Retinal pigment epithelial cell (primary cell): ENCODE results near the gene MGST2.

Experiments
- DNase-seq: peaks from one replicate; pipeline ENCODE4 v3.0.0-alpha.2; 2010; ENCODE audit warnings: low read depth
- H3K4me3 ChIP-seq: 2 replicates; pipeline ENCODE4 v1.5.1; 2011; ENCODE audit warnings: mild to moderate bottlenecking, low read length, control low read depth, moderate library complexity
- TF ChIP-seq, protein P1 (sequence below): conservative IDR thresholded peaks from 2 replicates; pipeline ENCODE4 v1.5.1; 2011; ENCODE audit warnings: low read depth, low read length, control low read depth, inconsistent platforms

Gene MGST2

DNA sequence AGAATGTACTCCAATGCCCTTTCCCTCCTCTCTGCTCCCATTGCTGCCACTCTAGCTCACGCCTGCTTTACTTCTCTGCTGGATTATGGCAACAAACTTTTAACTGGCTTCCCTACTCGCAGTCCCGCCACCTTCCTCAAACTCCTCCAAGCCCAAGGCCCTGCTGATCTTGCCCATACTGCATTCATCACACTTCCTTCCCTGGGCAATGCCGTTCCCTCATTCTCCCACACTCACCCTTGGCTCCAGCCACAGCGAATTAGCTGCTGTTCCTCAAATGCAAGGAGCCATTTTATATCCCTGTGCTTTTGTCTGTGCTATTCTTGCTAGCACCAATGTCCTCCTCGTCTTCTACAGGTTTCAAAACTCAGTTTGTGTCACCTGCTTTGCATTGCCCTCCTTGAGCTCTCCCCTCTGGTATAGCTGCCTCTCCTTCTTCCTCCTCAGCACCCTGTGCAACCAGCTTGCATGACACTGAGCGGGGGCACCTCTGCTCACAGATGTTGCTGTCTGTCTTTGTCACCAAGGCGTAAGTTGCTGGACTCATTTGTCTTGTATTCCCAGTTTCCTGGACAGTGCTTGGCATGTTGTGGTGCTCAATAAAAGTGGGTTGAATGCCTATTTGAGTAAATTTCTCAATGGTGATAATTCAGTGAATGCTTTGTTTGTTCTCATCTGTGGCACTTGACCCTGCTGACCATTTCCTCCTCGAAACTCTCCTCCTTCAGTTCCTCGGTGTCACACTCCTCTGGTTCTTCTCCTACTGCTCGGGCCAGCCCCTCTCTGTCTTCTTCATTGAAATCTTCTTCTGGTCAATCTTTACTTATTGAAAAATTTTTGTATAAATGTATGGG is 22.4 kb upstream of the MGST2 start:
- H3K4me3 ChIP-seq = no peak overlapping the region
- TF ChIP-seq, protein P1, sequence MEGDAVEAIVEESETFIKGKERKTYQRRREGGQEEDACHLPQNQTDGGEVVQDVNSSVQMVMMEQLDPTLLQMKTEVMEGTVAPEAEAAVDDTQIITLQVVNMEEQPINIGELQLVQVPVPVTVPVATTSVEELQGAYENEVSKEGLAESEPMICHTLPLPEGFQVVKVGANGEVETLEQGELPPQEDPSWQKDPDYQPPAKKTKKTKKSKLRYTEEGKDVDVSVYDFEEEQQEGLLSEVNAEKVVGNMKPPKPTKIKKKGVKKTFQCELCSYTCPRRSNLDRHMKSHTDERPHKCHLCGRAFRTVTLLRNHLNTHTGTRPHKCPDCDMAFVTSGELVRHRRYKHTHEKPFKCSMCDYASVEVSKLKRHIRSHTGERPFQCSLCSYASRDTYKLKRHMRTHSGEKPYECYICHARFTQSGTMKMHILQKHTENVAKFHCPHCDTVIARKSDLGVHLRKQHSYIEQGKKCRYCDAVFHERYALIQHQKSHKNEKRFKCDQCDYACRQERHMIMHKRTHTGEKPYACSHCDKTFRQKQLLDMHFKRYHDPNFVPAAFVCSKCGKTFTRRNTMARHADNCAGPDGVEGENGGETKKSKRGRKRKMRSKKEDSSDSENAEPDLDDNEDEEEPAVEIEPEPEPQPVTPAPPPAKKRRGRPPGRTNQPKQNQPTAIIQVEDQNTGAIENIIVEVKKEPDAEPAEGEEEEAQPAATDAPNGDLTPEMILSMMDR = no peak
- no peak for DNase-seq

DNA sequence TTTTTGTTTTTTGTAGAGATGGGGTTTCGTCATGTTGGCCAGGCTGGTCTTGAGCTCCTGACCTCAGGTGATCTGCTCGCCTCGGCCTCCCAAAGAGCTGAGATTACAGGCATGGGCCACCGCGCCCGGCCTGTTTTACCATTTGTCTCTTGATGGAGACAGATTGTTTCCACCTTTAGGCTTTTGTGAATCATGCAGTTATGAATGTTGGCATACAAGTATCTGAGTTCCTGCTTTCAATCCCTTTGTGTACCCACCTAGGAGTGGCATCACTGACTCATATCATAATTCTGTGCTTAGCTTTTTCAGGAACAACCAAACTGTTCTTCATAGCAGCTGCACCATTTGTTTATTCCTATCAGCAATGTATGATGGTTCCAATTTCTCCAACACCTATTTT is 20.2 kb upstream of the MGST2 start:
- no peak overlapping the region for H3K4me3 ChIP-seq
- TF ChIP-seq, protein P1 = no peak
- DNase-seq = no peak

DNA sequence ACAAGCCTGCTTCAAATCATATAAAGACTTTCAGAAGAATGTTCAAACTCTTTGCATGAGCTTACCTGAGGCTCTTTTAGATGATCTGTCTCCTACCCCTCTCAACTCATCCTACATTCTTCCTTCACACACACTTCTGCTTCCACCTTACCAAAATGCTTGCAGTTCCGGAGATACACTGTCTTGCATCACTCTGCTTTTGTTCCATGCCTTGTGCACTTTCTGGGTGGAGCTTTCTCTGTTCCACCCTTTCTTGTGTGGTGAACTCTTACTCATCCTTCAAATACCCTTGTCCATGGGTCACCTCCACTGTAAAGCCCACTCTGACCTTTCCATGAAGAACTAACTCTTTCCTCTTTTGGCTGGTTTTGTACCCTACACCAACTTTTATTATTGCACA is 18.4 kb upstream of the MGST2 start:
- TF ChIP-seq, protein P1 = no peak
- H3K4me3 ChIP-seq = no peak overlapping the region
- no peak for DNase-seq

DNA sequence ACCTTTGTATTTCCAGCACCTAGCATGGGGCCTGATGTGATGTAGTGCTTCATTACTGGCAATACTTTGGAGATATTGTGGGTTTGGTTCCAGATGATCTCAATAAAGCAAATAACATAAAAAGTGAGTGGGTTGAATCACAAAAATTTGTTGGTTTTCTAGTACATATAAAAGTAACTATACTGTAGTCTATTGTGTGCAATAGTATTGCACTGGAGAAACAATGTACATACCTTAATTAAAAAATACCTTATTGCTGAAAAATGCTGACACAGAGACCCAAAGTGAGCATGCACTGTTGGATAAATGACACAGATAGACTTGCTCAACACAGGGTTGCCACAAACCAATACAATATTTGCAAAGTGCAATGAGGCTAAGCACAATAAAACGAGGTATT is 17.7 kb upstream of the MGST2 start:
- DNase-seq = no peak
- TF ChIP-seq, protein P1 = no peak
- no peak overlapping the region for H3K4me3 ChIP-seq

DNA sequence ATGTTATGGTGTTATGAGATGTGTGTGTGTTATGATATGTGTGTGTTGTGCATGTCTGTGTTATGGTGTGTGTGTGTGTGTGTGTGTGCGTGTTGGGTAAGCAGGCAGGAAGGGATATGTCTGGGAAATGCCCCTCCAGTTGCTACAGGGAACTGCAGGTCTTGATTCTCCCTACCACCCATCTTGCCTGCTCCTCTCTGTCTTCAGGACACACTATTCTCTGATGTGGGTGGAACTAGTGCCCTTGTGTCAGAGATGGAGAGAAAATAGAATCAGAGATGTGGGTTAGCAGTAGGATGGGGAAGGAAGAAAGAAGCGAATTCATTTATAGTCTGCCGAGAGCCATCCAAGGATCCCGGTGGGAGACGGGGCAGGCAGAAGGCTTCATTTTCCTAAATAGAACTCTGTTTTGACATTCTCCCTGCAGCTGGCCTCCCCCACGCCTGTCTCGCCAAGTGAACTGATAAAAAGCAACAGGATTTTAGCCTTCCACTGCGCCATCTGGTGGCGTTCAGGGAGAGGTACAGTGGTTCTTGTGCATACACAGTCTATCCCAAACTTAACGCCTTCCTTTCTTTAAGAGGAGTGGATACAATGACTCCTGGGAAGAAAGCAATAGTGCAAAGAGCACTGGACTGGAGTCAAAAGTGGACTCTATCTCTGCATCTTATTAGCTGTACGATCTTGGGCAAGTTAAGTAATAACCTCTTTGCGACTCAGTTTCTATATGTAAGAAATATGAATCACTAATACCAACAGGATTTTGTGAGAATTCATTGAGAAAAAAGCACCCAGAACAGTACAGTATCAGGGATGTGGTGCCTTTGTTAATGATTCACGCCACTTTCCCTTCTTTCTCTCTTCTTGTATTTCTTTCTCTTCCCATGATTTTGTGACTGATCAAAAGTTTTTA is 14.1 kb upstream of the MGST2 start:
- DNase-seq = no peak
- H3K4me3 ChIP-seq = no peak overlapping the region
- TF ChIP-seq, protein P1 = peak; percentile 93

DNA sequence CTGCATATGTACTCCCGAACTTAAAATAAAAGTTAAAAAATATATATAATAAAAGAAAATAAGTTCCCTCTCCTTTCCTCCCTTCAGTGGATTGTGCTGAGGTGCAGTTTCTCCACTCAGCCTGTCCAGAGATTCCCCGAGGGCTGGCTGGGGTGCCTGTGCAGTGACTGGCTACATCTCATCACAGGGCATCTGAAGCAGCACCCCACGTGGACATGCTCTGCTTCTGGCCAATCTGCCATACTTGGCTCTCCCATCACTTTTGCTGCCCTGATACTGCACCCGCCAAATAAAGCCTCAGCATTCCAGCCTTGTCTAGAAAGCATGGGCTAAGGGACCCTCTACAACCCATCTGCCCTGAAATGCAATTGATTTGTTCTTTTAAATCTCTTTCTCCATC is 11.1 kb upstream of the MGST2 start:
- no peak for DNase-seq
- no peak overlapping the region for H3K4me3 ChIP-seq
- TF ChIP-seq, protein P1 = no peak

DNA sequence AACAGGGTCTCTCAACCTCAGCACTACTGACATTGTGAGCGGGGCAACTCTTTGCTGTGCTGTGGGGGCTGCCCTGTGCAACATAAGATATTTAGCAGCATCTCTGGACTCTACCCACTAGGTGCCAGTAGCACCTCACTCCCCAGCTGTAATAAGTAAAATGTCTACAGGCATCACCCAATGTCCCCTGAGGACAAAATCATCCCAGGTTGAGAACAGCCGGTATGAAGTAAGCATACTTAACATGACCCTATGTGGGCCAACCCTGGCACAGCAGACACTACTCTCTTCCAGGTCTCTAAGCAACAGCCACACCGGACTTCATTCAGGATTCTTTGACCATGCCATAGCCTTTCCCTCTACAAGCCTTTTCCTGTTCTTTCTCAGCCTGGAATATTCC is 10.5 kb upstream of the MGST2 start:
- TF ChIP-seq, protein P1 = peak; percentile 50
- no peak overlapping the region for H3K4me3 ChIP-seq
- no peak for DNase-seq
